GM19099 (cell line): Measurements from ENCODE around the gene AKT1S1.
A peak's percentile ranks its signal among the peaks of the same experiment; 100 is the strongest.

Experiments
- POLR2A ChIP-seq: IDR thresholded peaks from 3 replicates; pipeline ENCODE4 v1.6.1; 2011; ENCODE audit warnings: low read depth; ENCODE audit not compliant: insufficient read length; ENCODE audit errors: extremely low read depth

Gene AKT1S1

DNA sequence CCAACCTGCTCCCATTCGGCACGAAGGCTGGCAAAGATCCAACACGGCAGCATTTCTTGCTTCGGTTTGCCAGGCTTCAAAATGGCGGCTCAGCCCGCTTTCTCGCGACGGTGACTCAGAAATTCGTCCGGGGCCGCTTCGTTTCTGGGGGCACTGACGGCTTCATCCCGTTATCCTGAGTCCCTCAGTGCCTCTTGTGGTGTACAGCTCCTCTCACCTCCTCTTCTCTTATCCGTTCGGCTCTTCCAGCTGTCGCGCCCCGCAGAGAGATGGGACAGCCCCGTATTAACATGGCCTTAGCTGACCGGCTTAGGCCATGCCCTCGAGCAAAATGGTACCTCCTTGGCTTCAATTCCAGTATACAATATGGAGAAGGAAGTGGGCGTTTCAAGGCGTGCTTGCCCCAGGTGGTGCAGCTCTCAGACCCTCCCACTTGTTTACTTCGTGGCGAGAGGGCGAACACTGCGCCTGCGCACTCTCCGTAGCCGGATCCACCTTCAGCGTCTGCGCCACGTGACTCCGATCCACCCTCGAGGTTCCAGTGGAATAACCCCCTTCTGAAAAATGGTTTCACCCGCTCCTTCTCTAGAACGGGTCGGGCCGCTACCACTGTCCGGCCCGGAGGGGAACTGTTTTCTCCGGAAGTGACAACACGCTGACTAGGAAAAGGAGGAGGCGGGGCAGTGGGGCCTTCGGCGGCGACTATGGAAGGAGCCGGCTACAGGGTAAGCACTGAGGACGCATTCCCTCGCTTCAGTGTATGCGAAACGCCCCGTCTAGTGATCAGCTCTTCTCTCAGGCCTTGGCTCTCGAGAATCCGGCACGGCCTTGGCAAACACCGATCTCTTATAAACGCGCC, at the start of gene AKT1S1, which contains the start of gene TBC1D17:
AKT1S1 (minus strand) TSS at position 336 of the 859 bp plus-strand sequence. CDS start 4,060 bp downstream, outside the sequence.
TBC1D17 (plus strand) TSS at position 683 of the 859 bp plus-strand sequence; CDS start at position 705, 22 bp downstream.
- TF ChIP-seq POLR2A: peak; percentile 60

DNA sequence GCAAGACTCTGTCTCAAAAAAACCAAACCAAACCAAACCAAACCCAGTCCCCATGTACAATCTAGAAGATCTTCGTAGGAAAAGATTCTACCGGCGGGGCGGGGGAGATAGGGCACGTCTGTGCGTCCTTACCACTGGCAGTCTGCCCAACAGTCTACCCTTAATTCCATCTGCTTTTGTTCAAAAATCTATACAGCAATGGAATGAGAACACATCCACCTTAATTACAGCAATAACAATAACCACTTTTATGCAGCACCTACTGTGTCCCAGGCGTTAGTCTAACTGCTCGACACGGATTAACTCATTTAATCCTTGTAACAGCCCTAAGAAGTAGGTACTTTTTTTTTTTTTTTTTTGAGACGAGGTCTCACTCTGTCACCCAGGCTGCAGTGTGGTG, 49.4 kb upstream of the AKT1S1 start:
- TF ChIP-seq POLR2A: no peak

DNA sequence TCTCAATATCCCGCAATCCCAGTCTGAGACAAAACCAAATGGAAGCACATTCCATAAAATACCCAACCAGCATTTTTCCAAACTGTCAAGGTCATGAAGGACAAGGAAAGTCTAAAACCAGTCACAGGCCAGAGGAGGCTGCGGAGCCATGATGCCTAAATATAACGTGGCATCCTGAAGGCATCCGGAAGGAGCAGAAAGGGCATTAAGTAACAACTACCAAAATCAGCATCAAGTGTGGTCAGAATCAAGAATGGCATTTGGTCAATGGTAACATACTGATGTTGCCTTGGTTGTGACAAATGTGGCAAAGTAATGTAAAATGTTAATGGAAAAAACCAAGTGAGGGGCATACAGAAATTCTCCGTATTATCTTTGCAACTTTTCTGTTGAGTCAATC, 48.3 kb upstream of the AKT1S1 start:
- TF ChIP-seq POLR2A: no peak

DNA sequence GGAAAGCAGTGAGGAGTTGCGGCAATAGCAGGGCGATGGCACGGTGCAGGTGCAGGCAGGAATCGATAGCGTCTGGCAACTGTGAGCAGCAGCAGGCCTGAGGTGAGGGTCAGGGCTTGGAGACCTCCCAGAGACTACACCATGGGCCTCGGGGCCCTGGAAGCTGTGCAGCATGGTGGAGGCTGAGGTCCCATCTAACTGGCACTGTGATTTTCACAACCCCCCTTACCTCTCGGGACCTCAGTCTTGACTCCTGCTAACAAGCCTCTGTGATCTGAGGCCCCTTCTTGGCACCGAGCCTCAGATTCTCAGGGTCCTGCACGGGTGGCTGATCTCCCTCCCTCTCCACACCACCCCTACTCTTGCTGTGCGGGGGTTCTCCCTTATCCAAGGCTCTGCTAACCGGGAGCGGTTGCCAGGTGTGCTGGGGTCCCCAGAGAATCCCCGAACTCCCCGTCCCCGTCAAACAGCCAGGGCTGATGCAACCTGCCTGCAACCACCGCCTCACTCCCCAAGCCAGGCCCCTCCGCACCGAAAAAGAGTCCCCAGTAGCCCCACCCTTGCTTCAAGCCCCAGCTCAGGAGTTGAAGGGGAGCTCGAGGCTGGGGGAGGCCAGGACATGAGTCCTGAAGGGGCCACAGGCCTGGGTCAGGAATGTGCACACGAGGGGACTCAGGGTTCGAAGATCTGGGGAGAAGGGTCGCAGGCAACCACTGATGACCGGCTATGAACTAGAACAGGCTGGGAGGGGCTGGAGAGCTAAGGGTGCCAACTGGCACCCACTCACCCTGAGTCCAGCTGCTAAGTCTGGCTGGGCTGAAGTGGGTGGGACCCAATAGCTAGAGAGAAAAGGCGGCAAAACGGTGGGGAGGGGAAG, 47.1 kb upstream of the AKT1S1 start:
- TF ChIP-seq POLR2A: no peak

DNA sequence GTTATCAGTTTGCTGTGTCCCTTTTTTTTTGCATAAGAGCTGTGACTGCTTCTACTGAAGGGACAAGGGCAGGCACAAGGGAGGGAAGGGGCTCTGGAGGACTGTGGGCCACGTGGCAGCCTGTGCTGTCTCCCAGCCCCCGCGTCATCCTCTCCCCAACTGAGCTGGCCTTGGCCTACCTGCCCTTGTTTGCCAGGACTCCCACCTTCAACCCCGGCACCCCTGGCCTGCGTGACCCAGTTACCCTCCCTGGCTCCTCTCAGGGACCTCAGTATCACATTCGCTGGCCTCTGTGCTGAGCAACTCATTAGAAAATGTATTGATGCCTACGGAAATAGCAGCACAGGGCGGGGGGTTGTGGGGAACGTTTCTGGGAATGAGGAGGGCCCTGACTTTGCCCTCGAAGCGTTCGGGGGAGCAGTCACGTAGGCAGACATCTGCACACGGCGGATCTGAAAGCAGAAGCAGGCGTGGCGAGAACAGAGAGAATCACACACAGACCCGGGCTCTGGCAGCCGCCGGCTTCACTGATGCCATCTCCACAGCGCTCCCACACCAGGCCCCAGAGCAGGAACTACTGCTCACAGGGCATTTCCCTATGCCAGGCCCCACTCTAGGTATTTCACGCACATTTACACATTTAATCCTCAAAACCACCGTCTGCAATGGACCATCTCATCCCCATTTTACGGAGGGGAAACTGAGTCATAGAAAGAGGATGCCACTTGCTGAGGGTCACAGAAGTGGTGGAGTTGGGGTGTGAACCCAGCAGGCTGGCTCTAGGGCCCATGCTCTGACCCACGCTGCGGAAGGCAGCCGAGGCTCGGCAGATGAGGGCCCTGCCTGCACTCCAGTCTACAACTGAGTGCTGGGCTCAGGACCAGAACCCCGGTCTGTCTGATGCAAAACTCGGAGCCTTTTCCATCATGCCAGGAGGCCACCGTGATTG, 46.2 kb upstream of the AKT1S1 start:
- TF ChIP-seq POLR2A: no peak

DNA sequence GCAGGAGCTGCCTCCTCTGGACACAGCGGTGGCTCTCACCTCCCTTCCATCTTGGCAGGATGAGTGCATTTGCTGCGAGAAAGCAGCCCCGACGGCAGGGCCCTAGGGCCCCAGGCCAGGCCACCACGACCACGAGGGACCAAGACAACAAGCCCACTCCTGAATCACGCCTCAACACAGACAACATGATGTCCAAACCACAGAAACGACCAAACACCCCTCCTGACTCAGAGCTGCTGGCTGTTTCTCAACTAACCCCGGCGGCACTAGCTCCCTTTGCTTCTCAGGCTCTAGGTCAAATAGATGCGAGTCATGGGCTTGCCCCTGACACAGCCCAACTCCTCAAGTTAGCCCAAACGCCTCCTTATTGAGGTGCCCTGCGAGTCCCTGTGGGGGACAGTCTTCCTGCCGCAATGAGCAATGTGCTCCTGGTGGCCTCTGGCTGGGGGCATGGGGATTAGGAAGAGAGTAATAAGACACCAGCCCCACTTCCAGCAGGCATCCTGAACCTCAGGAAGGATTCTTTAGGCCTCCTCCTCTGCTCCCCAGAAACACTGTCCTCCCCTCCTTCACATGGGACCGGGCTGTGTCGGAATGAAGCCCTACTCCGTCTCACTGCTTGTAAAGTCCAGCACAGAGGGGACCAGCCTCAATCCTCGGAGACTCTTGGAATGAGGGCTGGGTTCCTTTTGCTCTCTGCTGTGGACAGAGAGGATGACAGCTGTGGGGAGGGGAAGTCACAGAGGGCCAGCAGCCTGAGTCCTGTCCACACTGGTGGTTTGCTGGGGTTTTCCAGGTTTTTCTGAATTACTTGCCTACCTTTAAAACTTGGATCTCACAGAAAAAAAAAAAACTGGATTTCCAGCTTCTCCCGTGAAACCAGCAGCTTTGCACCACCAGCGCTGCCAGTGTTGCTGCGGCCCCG, 45.0 kb upstream of the AKT1S1 start:
- peak; percentile 20 for TF ChIP-seq POLR2A

DNA sequence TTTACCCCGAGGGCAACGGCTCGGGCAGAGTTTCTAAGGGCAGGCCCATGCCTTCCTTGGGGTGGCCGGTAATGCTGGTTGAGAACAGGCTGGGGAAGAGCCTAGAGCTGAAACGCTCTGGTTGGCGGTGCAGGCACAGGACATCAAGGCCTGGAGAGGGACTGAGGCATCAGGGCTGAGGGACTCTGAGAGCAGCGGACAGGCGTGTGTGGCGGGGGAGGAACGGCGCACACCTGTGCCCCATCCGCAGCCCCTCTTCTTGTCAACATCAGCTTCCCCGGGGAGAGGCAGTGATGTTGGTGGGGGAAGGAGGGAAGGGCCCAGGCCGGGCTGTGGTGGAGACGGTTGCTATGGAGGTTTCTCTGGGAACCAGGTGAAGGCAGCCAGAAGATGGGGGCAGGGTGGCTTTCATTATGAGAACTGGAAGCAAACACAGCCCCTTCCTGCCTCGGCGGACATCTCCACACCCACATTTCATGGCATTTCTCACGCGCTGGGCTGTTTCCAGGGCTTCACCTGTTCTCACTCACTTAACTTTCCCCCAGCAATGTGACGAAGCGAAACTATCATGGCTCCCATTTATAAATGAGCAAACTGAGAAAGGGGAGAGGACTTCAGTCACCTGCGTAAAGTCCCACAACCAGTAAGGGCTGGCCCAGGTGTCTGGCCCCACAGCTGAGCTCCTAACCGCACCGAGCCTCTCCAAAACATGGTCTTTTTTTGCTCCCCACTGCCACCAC, 43.6 kb upstream of the AKT1S1 start:
- TF ChIP-seq POLR2A: no peak

DNA sequence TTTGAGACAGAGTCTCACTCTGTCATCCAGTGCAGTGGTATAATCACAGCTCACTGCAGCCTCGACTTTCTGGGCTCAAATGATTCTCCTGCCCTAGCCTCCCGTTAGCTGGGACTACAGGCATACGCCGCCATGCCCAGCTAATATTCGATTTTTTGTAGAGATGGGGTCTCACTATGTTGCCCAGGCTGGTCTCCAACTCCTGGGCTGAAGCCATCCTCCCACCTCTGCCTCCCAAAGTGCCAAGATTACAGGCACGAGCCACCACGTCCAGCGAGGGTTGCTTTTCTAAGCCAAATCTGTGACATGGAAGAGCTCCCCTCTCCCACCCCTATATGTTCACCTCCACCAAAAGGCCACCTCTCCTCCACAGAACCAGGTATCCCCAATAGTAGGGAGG, 40.9 kb upstream of the AKT1S1 start:
- TF ChIP-seq POLR2A: no peak

DNA sequence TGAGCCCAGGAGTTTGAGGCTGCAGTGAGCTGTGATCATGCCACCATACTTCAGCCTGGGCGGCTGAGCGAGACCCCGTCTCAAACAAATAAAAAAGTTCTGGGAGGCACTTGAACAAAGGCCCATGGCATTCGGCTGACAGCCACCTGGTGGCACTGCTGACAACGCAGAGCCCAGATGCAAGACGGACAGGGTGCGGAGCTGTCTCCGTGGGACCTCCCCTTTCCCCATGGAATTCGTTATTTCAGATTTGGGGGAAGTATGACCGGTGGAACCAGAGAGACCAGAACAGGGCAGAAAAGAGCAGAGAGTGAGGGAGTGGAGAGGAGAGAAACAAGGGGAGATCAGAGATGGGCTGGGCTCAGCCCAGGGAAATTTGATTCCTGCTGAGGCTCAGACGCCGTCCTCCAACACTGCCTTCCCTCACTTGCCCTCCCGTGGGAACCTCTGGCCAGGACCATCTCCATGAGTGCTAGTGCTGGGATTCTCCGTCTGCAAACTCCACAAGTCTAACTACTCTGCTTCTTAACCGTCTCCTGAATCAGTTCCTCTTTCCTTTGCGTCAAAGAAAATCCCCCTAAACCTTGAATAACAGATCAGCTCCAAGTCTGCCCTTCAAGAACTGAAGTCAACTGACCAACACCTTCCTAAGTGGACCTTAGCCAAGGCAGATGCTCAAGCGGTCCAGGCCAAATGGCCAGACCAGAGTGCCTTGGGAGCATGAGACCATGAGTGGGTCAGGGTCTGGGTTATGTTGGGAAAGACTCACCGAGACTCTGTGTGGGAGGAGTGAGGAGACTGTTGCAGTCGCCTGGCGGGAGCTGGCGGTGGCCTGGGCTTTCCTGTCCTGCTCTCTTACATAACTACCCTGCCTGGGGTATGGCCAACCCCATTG, 39.9 kb upstream of the AKT1S1 start:
- TF ChIP-seq POLR2A: peak; percentile 21

DNA sequence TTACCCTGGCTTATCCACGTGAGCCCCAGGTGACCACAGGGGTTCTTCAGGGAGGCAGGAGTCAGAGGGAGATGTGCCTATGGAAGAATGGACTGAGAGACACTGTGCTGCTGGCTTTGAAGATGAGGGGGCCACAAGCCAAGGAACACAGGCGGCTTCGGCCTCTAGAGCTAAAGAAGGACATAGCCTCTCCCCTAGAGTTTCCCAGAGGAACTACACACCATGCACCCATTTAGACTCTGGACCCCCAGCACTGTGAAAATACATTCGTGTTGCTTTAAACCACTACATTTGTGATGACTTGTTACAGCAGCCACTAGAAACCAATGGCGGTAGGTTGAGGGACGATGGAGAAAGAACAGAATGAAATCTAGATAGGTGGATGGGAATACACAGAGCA, 38.1 kb upstream of the AKT1S1 start:
- TF ChIP-seq POLR2A: no peak

DNA sequence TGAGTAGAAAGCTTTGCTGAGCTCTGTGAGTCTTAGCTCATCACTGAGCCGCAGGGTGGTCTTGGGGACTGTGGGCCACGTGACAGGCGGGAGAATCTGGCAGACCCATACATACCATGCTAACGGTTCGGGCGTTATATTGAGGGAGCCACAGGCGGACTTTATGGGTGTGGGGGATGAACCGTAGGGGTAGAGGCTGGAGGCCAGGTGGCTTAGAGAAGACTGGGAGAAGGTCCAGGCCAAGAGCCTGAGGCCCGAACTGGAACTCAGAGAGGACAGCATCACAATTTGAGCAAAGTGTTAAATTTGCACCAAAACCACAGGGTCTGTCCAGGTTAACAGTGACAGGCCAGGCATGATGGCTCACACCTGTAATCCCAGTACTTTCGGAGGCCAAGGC, 36.6 kb upstream of the AKT1S1 start:
- no peak for TF ChIP-seq POLR2A
